T1000 (cell line): ENCODE results near the gene EPN3.

ENCODE experiments used
- DNase-seq: peaks from one replicate; lab custom pipeline; 2025; ENCODE audit warnings: mixed read lengths; lab: John Stamatoyannopoulos, UW

Gene EPN3

DNA sequence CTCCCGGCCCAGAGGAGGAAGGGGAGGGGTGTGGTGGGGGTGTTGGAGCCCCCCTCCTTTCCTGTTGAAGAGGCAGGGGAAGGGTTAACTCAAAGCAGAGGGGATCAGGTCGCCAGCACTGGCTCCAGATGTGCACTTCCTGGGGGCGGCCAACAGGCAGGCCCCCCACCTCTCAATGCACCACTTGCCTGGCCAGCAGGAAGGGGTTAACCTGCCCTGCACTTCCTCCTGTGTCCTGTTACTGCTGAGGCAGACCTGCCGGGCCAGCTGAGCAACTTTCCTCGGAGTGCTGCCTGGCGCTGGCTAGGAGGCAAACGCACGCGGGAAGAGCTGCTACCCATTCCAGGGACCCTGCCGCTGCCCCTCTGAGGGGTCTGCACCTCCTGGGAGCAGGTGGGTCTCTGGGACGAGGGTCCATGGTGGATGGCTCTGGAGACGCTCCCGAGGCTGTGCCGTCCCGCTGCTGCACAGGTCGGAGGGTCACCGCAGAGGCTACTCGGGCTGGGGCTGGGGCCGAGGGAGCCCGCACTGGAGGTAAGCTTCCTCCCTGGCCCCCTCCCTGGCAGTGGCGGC is at the start of gene EPN3:
EPN3 (plus strand) TSS at position 284 of the 573 bp plus-strand sequence. CDS start 3,822 bp downstream, outside the sequence.
- no peak for DNase-seq

DNA sequence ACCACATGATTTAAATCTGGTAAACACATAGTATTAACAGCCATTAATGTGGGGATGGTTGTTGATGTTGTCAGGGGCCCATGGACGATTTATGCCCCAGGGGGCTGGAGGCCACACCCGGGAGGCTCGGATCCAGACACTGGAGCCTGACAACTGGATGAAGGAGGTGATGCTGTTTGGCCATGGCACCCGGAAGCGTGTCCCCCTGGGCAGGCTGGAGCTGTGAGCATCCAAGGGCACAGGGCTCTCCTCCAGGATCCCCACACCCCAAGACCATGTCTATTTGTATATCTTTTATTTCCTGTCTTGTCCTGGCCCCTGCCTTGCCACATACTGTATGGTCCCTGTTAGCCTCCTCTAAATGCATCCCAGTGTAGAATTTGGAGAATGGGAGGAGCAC is 49.3 kb upstream of the EPN3 start:
- no peak for DNase-seq

DNA sequence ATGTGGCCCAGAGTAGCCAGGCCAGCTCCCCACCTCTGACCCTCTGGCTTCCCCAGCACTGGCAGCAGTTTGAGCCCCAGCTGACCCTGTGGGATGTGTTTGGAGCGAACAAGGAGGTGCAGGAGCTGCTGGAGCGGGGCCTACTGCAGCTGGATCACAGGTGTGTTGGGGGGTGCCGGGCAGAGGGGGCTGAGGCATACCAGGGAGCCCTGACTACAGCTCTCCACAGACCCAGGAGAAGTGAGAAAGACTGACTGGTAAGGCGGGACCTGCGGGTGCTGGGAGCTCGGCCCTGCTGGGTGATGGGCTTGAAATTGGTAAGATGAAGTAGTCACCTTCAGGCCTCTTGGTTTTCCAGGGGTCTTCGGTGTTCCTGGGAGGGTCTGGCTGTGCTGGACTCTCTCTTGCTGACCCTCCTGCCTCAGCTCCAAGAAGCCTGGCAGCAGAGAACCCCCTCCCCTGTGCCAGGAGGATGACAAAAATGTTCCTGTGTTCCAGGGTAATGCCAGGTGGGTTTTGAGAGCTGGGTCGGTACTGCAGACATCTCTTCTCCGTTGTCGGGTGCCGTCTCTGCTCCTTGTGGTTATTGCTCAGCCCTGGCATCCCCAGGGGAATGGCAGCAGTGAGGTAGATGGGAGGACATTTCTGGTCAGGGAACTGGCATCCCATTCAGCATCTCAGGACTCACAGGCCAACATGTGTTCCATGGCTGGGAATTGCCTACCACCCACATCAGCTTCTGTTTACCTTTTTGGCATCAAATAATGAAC is 48.0 kb upstream of the EPN3 start:
- DNase-seq: no peak

DNA sequence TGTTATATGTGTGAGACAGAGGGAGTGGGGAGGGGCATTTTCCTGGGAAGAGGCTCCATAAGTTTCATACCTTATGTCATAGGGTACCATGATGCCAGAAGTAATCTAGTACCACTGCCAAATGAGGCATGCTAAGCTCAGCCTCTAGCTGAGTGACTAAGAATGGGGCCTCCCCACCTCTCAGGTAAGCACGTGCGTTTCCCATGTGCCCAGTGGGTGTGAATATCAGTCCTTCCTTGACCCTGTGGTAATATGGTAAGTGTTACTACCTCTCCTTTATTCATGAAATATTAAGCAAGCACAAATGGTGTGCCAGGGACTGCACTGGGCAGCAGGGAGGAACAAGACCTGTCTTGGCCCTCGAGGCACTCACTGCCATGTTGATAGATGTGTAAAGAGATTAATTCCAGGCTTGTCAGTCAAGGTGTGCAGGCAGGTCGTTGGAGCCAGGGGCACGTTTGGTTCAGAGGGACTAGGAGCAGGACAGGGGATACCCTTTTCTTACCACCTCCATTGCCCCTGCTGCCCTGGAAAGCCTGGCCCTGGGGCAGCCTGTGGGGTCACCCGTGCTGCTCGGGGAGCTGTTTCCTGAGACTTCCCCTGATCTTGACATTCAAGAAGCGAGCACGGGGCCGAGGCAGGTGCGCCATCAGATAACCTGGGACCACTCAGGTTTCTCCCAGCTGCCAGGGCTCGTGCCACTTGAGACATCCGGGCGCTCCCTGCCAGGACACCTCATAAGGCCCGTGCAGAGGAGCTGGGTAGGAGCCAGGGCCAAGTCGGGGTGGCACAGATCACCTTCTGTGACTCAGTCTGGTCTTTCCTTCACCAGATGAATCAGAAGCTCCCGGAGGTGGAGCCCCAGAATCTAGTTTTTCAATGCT is 45.1 kb upstream of the EPN3 start:
- peak; percentile 30 for DNase-seq

DNA sequence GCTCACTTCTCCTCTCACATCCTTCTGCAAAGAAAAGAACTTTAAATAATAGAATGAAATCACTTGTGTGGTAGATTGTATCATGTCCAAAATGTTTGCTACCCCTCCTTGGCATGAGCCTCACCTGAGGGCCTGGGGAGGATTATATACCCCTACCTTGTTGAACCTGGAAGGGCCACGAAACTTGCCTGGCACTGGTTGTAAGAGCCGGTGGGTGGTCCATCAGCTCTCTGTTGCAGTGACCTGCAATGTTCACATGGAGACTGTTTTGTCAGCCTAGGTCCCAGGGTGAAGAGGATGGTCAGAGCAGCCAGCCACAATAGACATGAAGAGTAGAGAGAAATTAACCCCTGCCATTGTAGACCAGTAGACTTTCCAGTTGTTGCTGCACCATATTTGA is 43.7 kb upstream of the EPN3 start:
- DNase-seq: no peak

DNA sequence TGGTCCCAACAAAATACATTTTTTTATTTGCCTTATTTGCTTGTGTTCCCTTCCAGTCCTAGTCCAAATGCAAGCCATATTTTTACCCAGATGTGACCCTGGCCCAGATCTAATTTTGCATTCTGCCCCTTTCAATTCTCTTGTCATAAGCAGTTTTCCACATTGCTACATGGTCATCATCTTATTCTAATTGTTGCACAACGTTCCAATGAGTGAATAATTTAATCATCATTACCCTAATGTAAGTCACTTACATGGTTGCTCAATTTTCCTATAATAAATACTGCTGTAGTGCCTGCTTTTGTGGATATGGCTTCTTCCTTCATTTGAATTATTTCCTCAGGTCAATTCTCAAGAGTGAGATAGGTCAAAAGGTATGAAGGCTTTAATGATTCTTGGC is 41.0 kb upstream of the EPN3 start:
- DNase-seq: no peak

DNA sequence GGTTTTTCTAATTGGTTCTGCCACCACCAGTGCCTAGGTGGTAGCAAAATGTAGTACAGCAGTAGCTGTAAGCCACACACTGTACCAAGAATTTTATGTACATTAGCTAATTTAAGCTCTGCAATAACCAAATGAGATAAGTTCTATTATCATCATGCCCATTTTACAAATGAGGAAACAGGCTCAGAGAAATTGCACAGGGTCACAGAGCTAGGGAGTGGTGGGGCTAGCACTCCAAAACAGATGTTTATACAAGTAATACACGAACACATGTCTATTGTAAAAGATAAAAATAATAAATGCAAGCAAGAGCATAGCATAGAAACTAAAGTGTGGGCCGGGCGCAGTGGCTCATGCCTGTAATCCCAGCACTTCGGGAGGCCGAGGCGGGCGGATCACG is 40.3 kb upstream of the EPN3 start:
- no peak for DNase-seq

DNA sequence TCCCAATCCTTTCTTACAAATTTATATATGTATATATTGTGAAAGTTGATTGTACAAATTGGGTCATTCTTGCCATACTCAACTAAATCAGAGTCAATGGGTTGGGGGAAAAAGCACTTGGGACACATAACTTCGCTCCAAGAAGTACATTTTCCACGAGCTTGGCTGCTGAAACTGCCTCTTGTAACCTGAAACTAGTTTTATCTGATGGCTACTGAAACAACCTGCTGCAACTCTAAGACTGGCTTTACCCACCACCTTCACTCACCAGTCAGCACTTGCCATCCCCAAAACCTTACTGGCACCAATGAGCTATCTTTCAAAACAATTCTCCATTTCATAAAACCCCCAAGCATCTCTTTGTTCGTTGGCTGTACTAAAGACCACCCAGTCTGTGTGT is 38.8 kb upstream of the EPN3 start:
- DNase-seq: no peak

DNA sequence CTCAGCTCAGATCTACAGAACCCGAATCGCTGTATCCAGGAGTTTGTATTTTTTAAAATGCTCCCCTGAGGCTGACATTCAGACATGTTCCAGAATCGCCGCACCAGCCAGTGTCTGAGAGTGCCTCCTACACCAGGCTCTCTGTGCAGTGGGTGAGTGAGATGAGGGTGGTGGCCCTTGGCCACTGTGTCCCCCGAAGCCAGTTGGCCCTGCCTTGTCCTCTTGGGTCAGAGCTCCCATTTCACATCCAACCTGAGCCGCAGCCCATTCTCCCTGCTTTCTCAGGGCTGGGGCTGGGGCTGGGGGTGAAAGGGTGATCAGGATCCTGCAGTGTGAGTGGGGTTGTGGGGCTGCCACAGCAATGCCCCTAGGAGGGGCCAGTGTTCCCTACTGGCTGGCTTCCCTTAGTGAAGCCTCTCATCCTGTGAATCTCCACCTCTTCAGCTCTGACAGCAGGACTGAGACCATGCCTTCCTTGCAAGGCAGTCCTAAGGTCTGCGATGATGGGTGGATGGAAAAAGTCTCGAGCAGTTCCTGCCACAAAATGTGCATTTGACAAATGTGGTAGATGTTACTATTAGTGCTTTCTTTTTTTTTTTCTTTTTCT is 37.2 kb upstream of the EPN3 start:
- no peak for DNase-seq

DNA sequence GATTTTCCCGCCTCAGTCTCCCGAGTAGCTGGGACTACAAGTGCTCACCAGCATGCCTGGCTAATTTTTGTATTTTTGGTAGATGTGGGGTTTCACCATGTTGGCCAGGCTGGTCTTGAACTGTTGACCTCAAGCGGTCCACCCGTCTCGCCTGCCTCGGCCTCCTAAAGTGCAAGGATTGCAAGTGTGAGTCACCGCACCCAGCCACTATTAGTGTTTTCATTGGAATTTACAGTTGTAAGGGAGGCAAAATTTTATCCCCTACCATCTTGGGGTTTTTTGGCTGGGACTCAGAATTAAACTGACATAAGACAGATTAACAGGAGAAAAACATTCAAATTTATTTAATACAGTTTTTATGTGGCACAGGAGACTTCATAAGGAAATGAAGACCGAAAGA is 36.6 kb upstream of the EPN3 start:
- no peak for DNase-seq

DNA sequence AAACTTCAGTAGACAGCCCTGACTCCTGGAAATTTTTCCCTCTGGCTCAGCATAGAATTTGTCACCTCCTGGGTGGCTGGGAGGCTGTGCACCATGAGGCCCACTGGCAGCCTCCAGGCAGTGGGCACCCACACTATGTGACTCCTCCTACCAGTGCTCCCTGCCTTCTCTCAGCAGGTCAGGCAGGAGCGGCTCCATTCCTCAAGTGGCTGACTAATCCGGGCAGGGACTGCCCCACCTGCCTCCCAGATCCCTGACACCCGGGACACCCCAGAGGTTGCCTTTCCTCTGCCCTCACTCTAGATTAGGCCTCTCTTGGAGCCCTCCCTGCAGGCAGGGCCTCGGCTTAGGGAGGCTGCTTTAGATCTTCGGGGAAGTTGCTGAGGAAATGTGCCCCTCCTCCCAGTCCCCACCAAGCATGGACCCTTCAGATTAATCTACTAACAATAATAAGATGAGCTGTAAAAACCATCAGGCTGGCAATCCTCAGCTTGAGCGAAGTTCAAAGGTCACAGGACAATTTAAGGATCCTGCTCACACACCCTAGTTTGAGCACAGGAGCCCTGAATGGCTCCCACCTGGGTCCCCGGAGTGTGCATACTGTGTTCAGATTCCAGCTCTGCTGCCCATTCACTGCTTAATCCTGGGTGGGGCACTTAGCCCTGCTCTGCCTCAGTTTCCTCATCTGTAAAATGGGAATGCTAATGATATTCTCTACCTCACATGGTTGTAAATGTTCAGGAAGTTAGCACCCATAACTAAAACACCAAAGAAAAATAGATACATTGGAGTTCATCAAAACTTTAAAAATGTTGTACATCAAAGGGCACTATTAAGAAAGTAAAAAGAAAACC is 34.3 kb upstream of the EPN3 start:
- DNase-seq: no peak

DNA sequence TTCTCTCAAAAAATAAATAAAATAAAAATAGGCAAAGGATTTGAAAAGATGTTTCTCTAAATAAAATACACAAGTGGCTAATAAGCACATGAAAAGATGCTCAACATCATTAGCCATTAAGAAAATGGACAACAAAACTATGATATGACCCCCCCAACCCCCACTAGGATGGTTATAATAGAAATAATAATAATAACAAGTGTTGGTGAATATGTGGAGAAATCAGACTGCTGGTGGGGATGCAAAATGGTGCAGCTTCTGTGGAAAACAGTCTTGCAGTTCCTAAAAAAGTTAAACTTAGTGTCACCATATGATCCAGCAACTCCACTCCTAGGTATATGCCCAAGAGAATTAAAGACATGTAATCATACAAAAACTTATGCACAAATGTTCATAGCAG is 33.3 kb upstream of the EPN3 start:
- DNase-seq: no peak

DNA sequence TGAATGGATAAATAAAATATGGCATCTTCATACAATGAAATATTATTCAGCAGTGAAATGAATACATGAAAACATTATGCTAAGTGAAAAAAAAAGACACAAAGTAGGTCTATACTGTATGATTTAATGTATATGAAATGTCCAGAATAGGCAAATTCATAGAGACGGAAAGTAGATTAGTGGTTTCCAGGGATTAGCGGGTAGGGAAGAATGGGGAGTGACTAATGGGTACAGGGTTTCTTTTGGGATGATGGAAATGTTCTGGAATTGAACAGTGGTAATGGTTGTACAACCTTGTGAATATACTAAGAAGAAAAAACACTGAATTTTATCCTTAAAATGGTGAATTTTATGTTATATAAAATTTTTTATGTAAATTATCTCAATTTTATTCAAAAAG is 32.8 kb upstream of the EPN3 start:
- no peak for DNase-seq

DNA sequence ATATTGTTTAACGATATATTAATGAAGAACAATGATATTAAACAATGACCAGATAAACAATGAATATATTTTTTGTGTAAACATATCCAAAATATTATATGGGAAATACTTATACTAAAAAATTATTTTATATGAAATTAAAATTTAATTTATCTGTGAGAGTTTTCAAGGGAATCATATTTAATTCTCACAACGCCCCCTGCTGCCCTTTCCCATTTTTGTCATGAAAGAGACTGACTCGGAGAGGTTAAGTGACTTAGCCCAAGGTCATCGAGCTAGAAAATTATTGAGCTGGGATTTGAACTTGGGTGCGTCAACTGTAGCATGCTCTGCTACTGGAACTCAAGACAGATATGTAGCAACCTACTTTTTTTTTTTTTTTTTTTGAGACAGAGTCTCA is 31.5 kb upstream of the EPN3 start:
- DNase-seq: no peak

DNA sequence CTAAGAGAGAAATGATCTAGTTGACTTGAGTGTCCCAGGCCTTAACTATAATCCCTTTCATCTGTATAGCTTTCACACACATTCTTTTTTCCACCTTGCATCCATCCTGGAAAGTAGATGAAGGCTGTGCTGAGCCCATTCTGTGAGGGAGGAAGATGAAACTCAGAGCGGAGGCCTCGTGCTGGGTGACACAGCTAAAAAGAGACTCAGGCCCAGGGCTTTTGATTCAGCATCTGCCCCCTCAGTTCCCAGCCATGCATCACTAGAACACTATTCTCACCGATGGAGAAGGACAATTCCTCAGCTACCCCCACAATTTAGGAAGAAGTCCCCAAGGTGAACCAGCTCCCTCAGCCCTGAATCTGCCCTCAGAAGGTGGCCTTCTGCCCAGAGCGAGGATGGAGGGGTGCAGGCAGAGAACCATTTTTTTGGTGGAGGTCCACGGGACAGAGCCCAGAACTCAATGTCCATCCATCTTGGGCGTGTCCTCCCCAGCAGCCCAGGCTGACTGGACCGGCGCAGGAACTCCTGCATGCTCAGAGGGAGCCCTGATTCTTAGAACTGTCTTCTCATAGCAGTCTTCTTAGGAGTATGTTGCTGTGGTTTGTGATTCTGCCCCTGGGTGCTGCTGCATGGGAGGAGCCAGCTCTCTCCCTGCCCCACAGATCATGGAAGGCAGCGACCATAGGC is 30.1 kb upstream of the EPN3 start:
- DNase-seq: no peak

DNA sequence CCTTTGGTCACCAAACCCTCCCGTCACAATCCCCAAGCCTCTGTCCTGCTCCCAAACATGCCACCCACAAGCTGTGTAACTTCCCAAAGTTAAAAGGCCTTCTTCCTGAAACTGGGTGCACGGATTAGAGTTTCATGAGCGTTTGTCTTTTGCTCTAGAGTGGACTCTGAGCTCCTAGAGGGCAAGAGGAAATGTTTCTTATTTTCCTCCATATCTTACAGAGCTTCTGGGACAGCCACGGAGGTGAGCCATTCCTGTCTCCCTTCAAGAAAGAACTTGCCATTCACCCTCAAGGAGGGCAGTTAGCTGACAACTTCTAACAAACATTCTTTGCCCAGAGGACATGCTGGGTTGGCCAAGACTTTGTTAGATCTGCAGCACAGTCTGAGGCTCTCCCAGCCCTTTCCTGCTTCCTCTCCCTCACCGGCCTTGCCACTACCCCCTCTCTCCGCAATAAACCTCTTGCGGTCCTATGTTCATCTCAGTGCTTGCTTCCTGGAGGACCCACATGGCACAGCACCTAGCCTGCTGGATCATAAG is 26.9 kb upstream of the EPN3 start:
- DNase-seq: no peak

DNA sequence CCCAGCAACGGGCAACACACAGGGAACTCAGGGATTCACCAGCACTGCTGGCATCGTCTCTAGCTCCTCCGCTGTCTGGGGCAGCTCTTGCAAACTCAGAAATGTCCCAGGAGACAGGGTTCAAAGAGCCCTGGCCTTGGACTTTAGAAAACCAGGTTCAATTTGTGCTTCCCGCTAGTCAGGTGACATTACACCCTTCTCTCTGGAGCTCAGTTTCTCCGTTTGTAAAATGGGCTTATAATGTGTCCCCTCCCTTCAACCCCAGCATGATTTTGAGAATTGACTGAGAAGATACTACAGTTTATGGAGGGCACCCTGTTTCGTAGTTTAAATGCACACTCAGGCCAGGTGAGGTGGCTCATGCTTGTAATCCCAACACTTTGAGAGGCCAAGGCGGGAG is 26.2 kb upstream of the EPN3 start:
- no peak for DNase-seq

DNA sequence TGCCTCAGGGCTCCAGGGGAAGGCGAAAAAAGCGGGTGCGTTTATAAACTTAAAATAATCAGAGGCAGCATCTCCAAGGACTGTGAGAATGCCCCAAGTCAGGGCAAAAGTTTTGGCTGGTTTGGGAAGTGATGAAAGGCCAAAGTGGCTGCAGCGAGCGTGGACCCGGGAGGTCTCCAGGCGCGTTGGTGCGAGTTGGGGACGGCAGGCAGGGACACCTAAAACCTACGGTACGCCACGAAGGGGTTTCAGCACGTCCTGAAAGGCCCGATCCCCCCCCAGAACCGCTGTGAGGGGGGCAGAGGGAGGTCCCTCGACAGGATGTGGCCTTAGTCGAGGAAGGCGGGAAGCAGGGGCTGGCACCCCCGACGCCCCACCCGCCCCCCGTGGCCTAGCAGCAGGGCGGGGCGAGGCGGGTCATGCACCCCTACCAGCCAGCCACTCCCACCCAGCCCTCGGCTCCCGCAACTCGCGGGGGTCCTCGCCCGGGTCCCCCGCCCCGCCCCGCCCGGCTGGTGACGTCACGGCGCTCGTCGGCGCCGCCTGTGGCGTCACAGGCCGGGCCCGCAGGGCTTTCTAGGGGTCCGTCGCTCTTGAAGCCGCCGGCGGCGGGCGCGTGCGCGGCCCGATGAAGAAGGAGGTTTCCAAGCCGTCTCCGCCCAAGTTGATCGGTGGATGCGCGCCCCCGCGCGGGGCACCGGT is 24.5 kb upstream of the EPN3 start, which contains the start of gene MYCBPAP:
MYCBPAP (plus strand) TSS at position 569 of the 702 bp plus-strand sequence. CDS start 236 bp downstream, outside the sequence.
- peak; percentile 73 for DNase-seq

DNA sequence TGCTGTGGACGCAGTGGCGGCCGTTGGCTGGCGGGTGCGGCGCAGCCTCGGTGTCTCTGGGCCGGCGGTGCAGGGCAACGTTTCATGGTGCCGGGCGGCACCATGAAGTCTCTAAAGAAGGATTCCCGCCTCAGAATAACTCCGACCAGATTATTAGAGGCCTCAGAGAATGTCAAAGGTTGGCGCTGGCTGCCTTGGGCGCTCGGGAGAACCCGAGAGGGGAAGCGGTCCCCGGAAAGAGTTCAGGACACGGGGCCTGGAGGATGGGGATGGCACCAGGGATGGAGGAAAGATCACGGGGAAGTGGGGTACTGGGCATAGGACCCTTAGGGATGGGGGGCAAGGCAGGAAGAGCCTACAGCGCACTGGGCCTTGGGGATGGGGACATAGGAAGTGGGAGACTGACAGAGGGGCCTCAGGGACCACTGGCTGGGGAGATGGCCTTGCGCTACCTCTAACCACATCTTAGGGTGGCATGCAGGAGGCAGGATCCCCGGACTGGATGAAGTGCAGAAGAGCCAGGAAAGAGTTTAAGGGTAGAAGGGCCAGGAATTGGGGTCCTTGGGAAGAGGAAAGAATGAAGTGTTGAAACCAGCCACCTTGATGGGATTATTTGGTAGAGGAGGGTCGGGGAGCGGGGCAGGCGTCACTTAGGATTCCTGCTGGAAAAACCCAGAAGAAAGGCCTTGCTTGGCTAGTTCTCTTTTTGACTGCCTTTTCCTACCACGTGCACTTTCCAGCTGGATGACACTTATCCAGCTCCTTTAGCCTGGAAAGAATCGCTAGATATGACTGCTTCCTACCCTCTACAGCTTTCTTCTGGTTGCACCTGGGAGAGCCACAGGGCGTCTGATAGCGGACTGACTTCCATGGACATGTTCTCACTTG is 23.7 kb upstream of the EPN3 start:
- no peak for DNase-seq
